ENCODE measurements around the gene CCDC112.

CCDC112 gene

GRCh38 chr5:115284021-115284420 lies 12.4 kb downstream of the CCDC112 start:
- Histone ChIP-seq H3K27ac (no peak overlapping the region), H3K4me2 (ENCODE audit: low read length) (no peak overlapping the region), H3K4me1 (no peaks in the 10 kb centered on the region), H2AFZ (no peak overlapping the region), H3K4me3 (ENCODE audit: low read depth, low read length) (no peak overlapping the region), H3K9me3 (ENCODE audit: control insufficient read depth, low read length) (no peaks in the 10 kb centered on the region), H3K27me3 (ENCODE audit: control insufficient read depth, insufficient read depth, low read length) (no peaks in the 10 kb centered on the region), H3K36me3 (ENCODE audit: control insufficient read depth, insufficient read depth, low read length) (no peaks in the 10 kb centered on the region), H3K79me2 (no peaks in the 10 kb centered on the region), H3K9ac (no peak overlapping the region)
- no peak for TF ChIP-seq CTCF (IDR thresholded peaks at IDR 0.05)

- no peak overlapping the region for H3K4me3 ChIP-seq (ENCODE audit: low read depth, low read length)
- no peak for TF ChIP-seq CTCF (IDR thresholded peaks at IDR 0.05)
Measured at GRCh38 chr5:115282131-115282530, 14.3 kb downstream of the CCDC112 start.

GRCh38 chr5:115274584-115274983 lies 21.9 kb downstream of the CCDC112 start:
- Histone ChIP-seq H3K27ac (no peak overlapping the region), H3K79me2 (no peaks in the 10 kb centered on the region), H3K4me3 (ENCODE audit: low read depth, low read length) (no peak overlapping the region), H3K9me3 (ENCODE audit: control insufficient read depth, low read length) (no peaks in the 10 kb centered on the region), H3K9ac (no peak overlapping the region), H3K27me3 (ENCODE audit: control insufficient read depth, insufficient read depth, low read length) (no peaks in the 10 kb centered on the region), H2AFZ (no peak overlapping the region), H3K4me2 (ENCODE audit: low read length) (no peak overlapping the region), H3K36me3 (ENCODE audit: control insufficient read depth, insufficient read depth, low read length) (no peaks in the 10 kb centered on the region), H3K4me1 (no peaks in the 10 kb centered on the region)
- TF ChIP-seq CTCF (IDR thresholded peaks at IDR 0.05), result no peak

More at GRCh38 chr5:115282131-115282530, 14.3 kb downstream of the CCDC112 start:
- Histone ChIP-seq H3K4me1 (no peaks in the 10 kb centered on the region), H3K27ac (no peak overlapping the region), H3K79me2 (no peaks in the 10 kb centered on the region), H3K9ac (no peak overlapping the region), H3K4me2 (ENCODE audit: low read length) (no peak overlapping the region), H3K27me3 (ENCODE audit: control insufficient read depth, insufficient read depth, low read length) (no peaks in the 10 kb centered on the region), H2AFZ (no peak overlapping the region), H3K9me3 (ENCODE audit: control insufficient read depth, low read length) (no peaks in the 10 kb centered on the region), H3K36me3 (ENCODE audit: control insufficient read depth, insufficient read depth, low read length) (no peaks in the 10 kb centered on the region)

GRCh38 chr5:115272297-115272958 lies 24.0 kb downstream of the CCDC112 start:
- TF ChIP-seq CTCF (IDR thresholded peaks at IDR 0.05), result no peak
- H3K36me3 ChIP-seq (ENCODE audit: control insufficient read depth, insufficient read depth, low read length), result no peaks in the 10 kb centered on the region
- H3K27ac ChIP-seq, result no peak overlapping the region
- no peaks in the 10 kb centered on the region for H3K4me1 ChIP-seq
- no peak overlapping the region for H3K4me3 ChIP-seq (ENCODE audit: low read depth, low read length)
- H3K79me2 ChIP-seq, result no peaks in the 10 kb centered on the region
- H3K27me3 ChIP-seq (ENCODE audit: control insufficient read depth, insufficient read depth, low read length), result no peaks in the 10 kb centered on the region
- H3K4me2 ChIP-seq (ENCODE audit: low read length), result no peak overlapping the region
- H2AFZ ChIP-seq, result no peak overlapping the region
- H3K9me3 ChIP-seq (ENCODE audit: control insufficient read depth, low read length), result no peaks in the 10 kb centered on the region
- H3K9ac ChIP-seq, result no peak overlapping the region
